ENCODE results near the gene TPM2.

TPM2 gene

DNA sequence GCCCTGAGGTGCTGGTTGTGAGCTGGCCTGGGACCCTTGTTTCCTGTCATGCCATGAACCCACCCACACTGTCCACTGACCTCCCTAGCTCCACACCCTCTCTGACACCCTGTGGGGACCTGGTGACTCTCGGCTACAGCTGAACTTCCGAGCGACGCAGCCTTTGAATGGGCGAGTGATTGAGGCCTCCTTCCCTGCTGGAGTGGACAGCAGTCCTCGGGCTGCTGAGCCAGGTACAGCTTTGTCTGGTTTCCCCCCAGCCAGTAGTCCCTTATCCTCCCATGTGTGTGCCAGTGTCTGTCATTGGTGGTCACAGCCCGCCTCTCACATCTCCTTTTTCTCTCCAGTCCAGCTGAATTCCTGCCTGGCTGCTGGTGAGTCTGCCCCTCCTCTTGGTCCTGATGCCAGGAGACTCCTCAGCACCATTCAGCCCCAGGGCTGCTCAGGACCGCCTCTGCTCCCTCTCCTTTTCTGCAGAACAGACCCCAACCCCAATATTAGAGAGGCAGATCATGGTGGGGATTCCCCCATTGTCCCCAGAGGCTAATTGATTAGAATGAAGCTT, 9.9 kb downstream of the TPM2 start:
- ATAC-seq: no peak
- no peaks in the 10 kb centered on the region for H3K36me3 Mint-ChIP-seq
- H3K4me3 Mint-ChIP-seq: no peak overlapping the region
- H3K4me1 Mint-ChIP-seq: peaks cover 14% of the 10 kb centered on the region
- no peak for DNase-seq (ENCODE audit: low spot score in 2 of 2)
- no peaks in the 10 kb centered on the region for H3K9me3 Mint-ChIP-seq
- H3K27ac Mint-ChIP-seq: no peak overlapping the region

GRCh38 chr9:35679091-35679490, 10.6 kb downstream of the TPM2 start:
- Mint-ChIP-seq H3K27ac (no peak overlapping the region), H3K4me3 (no peak overlapping the region), H3K9me3 (no peaks in the 10 kb centered on the region), H3K4me1 (peaks cover 22% of the 10 kb centered on the region), H3K36me3 (peaks cover 5% of the 10 kb centered on the region)
- no peak for ATAC-seq
- DNase-seq (ENCODE audit: low spot score in 2 of 2): no peak

- Mint-ChIP-seq H3K4me3 (peak overlapping the region; percentile 40), H3K9me3 (no peaks in the 10 kb centered on the region), H3K27ac (peak overlapping the region; percentile 63), H3K4me1 (peaks cover 16% of the 10 kb centered on the region), H3K36me3 (peaks cover 5% of the 10 kb centered on the region)
- peak; percentile 68 for ATAC-seq
- peak in 1 of 2 donors; percentile 69 for DNase-seq (ENCODE audit: low spot score in 2 of 2)
These were observed 13.9 kb downstream of the TPM2 start for GRCh38 chr9:35675732-35676392.

- Mint-ChIP-seq H3K9me3 (no peaks in the 10 kb centered on the region), H3K4me3 (peak overlapping the region; percentile 40), H3K36me3 (peaks cover 5% of the 10 kb centered on the region), H3K4me1 (peaks cover 16% of the 10 kb centered on the region), H3K27ac (no peak overlapping the region)
- no peak for DNase-seq (ENCODE audit: low spot score in 2 of 2)
- ATAC-seq: peak; percentile 5
These were observed 14.5 kb downstream of the TPM2 start for GRCh38 chr9:35675204-35675603.

- Mint-ChIP-seq H3K9me3 (no peaks in the 10 kb centered on the region), H3K4me3 (peak overlapping the region; percentile 40), H3K36me3 (peaks cover 5% of the 10 kb centered on the region), H3K27ac (peak overlapping the region; percentile 3), H3K4me1 (peaks cover 16% of the 10 kb centered on the region)
- DNase-seq (ENCODE audit: low spot score in 2 of 2) (no peak), ATAC-seq (no peak)
These were observed 15.7 kb downstream of the TPM2 start for GRCh38 chr9:35674025-35674361.

DNA sequence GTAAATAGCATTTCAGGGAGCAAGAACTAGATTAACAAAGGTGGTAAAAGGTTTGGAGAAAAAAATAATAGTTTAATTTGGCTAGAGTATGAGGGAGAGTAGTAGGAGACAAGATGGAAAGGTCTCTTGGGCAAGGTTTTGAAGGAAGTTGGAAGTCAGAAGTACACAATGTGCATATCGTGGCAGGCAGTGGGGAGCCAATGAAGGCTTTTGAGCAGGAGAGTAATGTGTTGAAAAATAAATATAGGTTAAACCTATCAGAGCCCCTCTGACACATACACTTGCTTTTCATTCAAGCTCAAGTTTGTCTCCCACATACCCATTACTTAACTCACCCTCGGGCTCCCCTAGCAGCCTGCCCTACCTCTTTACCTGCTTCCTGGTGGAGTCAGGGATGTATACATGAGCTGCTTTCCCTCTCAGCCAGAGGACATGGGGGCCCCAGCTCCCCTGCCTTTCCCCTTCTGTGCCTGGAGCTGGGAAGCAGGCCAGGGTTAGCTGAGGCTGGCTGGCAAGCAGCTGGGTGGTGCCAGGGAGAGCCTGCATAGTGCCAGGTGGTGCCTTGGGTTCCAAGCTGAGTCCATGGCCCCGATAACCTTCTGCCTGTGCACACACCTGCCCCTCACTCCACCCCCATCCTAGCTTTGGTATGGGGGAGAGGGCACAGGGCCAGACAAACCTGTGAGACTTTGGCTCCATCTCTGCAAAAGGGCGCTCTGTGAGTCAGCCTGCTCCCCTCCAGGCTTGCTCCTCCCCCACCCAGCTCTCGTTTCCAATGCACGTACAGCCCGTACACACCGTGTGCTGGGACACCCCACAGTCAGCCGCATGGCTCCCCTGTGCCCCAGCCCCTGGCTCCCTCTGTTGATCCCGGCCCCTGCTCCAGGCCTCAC, 16.3 kb downstream of the TPM2 start, which contains the start of gene CA9:
TSS of gene CA9 (plus strand) at position 797 of the 893 bp plus-strand sequence. CDS start at position 829, 32 bp downstream.
- no peaks in the 10 kb centered on the region for H3K9me3 Mint-ChIP-seq
- DNase-seq (ENCODE audit: low spot score in 2 of 2): no peak

DNA sequence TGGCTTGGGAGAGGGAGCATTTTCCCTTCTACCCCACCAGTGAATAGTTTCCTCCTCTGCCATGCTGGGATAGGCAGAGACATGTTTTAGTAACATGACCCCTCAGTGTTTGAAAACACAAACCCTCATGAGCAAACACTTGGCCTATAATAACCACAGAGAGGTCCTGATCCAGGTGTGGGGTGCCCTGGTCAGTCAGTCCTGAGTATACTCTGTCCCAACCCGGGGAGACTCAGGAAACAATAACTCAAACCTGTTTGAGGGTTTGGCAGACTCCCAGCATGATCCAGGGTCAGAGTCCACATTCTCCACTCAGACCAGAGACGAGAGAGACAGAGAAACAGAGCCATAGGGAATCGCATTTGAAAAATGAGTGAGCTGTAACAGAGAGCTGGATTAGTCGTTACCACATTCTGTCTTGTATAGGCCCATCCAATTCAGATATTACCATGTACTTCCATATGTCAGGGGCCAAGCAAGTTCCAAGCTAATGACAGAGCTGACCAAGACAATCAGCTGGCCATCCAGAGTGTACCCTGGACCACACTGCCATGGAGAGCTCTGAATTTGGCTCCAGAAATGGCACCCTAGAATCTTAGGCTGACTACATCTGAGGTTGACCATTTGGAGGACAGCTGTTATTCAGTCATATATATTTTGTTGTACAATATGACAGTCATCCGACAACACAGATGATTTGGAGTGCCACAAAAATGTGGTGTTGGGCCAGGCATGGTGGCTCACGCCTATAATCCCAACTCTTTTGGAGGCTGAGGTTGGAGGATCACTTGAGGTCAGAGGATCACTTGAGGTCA, 20.2 kb downstream of the TPM2 start:
- Mint-ChIP-seq H3K9me3 (no peaks in the 10 kb centered on the region), H3K27ac (no peak overlapping the region), H3K4me3 (no peak overlapping the region), H3K36me3 (peaks cover 2% of the 10 kb centered on the region), H3K4me1 (peaks cover 14% of the 10 kb centered on the region)
- no peak for ATAC-seq
- no peak for DNase-seq (ENCODE audit: low spot score in 2 of 2)

More for the DNA sequence above, 16.3 kb downstream of the TPM2 start, which contains the start of gene CA9:
- ATAC-seq: peak; percentile 29
- Mint-ChIP-seq H3K27ac (peak within 1 kb of the TSS; percentile 3), H3K4me3 (peak within 1 kb of the TSS; percentile 40), H3K4me1 (peaks cover 16% of the 10 kb centered on the region), H3K36me3 (peaks cover 5% of the 10 kb centered on the region)

DNA sequence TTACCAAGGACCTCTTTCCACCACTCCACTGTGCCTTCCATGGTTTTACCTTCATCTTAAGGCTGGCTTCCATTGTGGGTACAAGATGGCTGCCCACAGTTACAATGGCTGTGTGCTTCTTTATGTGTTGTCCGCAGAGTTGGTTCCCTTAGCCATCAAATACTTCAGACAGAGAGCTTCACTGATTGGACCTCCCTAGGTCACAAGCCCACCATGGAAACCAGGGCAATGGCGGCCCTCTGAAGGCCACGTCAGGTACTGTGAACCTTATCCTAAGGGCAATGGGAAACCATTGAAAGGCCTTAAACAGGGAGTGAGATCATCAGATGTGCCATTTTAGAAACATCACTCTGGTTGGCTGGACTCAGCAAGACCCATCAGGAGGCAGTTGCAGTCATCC, 21.8 kb downstream of the TPM2 start:
- Mint-ChIP-seq H3K36me3 (peaks cover 8% of the 10 kb centered on the region), H3K9me3 (no peaks in the 10 kb centered on the region), H3K4me3 (no peak overlapping the region), H3K4me1 (peaks cover 23% of the 10 kb centered on the region), H3K27ac (no peak overlapping the region)
- ATAC-seq (no peak), DNase-seq (ENCODE audit: low spot score in 2 of 2) (no peak)

- Mint-ChIP-seq H3K27ac (no peak overlapping the region), H3K9me3 (no peaks in the 10 kb centered on the region), H3K4me3 (no peak overlapping the region), H3K36me3 (peaks cover 20% of the 10 kb centered on the region), H3K4me1 (peaks cover 37% of the 10 kb centered on the region)
- no peak for DNase-seq (ENCODE audit: low spot score in 2 of 2)
- ATAC-seq: no peak
These were observed 23.2 kb downstream of the TPM2 start for GRCh38 chr9:35666549-35666948.

GRCh38 chr9:35666045-35666444, 23.7 kb downstream of the TPM2 start:
- Mint-ChIP-seq H3K27ac (no peak overlapping the region), H3K4me1 (peaks cover 39% of the 10 kb centered on the region), H3K9me3 (no peaks in the 10 kb centered on the region), H3K36me3 (peaks cover 25% of the 10 kb centered on the region), H3K4me3 (peak overlapping the region; percentile 89)
- ATAC-seq (no peak), DNase-seq (ENCODE audit: low spot score in 2 of 2) (no peak)

DNA sequence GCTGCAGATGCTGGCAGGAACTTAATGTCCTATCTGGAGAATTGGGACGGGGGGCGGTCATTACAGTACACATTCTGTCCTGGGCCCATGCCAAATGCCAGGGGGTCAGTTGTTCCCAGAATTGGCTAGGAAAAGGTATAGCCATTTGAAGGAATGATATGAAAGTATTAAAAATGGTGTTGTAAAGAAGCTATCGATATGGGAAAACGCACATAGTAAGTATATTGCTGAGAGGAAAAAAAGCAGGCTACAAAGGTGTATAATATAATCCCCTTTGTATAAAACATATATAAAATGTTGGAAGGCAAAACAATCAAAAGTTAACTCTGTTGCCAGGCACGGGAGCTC, 24.3 kb downstream of the TPM2 start:
- Mint-ChIP-seq H3K27ac (peak overlapping the region; percentile 100), H3K36me3 (peaks cover 31% of the 10 kb centered on the region), H3K4me3 (peak overlapping the region; percentile 89), H3K4me1 (peaks cover 45% of the 10 kb centered on the region), H3K9me3 (no peaks in the 10 kb centered on the region)
- DNase-seq (ENCODE audit: low spot score in 2 of 2) (no peak), ATAC-seq (no peak)

DNA sequence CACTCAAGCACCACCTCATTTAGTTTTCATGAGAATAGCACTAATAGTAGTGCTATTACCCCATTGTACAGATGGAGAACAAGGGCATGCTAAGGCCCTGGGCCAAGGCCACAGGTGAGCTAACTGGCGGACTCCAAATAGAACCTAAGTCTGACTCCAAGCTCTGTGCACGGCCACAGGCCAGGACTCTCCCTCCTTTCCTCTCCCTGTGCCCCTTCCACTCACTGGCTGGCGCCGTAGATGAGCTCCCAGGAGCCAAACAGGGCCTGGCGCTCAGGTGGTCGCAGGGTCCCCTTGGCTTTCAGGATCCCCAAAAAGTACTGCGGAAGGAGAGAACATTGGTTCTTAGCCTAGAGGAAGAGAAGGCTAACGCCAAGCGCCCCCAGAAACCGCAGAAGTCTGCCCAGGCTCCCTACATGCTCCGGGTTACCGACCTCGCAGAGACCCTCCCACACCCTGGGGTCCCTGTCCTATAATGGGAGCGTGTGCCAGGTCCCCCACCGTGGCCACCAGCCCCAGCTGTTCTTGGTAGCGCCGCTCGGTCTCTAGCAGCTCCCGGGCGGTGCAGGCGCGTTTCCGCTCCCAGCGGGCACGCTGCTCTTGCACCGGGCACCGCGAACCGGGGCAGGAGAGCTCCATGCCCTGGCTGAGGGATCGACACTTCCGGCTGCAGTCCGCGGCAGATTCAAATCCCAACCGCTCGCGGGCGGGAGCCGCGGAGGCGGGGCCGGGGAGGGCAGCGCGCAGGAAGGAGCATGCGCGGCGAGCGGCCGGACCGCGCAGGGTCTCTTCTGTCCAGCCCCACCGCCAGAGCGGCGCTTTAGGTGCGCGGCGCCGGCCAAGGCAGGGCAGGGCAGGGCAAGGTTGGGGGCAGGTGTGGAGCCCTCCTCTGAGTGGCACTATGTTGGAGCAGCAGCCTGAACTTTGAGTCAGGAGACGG, 24.9 kb downstream of the TPM2 start, which contains the start of gene ARHGEF39:
TSS of gene ARHGEF39 (minus strand) at position 665 of the 940 bp plus-strand sequence. CDS start at position 639, 26 bp downstream.
- Mint-ChIP-seq H3K36me3 (peaks cover 38% of the 10 kb centered on the region), H3K4me3 (peak within 1 kb of the TSS; percentile 89), H3K4me1 (peaks cover 52% of the 10 kb centered on the region), H3K27ac (peak within 1 kb of the TSS; percentile 100), H3K9me3 (no peaks in the 10 kb centered on the region)
- peak; percentile 69 to 89 for DNase-seq (ENCODE audit: low spot score in 2 of 2)
- peak; percentile 85 for ATAC-seq

GRCh38 chr9:35662437-35662836, 27.3 kb downstream of the TPM2 start:
- ATAC-seq (no peak), DNase-seq (ENCODE audit: low spot score in 2 of 2) (no peak)
- H3K4me1 Mint-ChIP-seq: peaks cover 70% of the 10 kb centered on the region
- H3K4me3 Mint-ChIP-seq: peak overlapping the region; percentile 89
- H3K36me3 Mint-ChIP-seq: peaks cover 61% of the 10 kb centered on the region
- peak overlapping the region; percentile 100 for H3K27ac Mint-ChIP-seq
- H3K9me3 Mint-ChIP-seq: no peaks in the 10 kb centered on the region

- H3K36me3 Mint-ChIP-seq: peaks cover 67% of the 10 kb centered on the region
- H3K9me3 Mint-ChIP-seq: no peaks in the 10 kb centered on the region
- ATAC-seq (no peak), DNase-seq (ENCODE audit: low spot score in 2 of 2) (no peak)
- peak overlapping the region; percentile 89 for H3K4me3 Mint-ChIP-seq
- H3K4me1 Mint-ChIP-seq: peaks cover 76% of the 10 kb centered on the region
- H3K27ac Mint-ChIP-seq: peak overlapping the region; percentile 100
These were observed 27.9 kb downstream of the TPM2 start for GRCh38 chr9:35661756-35662350.

Measured in stimulated activated effector memory CD8-positive, alpha-beta T cell treated with anti-CD3 and anti-CD28 coated beads, Interleukin-12 subunit alpha, Interleukin-12 subunit beta, amount 100 ng/mL, for 72 hours (primary cell).